HUES6 (cell line): ENCODE results near the gene AVP.
"Not testable (repeated sequence)": the region's sequence is repeated elsewhere in the genome, so short reads cannot be mapped to it uniquely, and the experiment has no call there.

Source experiments
- H3K27ac ChIP-seq: 2 replicates; pipeline ENCODE4 v1.7.0; 2013; ENCODE audit warnings: low read depth, mild to moderate bottlenecking, low read length, inconsistent platforms
- H3K27me3 ChIP-seq: 2 replicates; pipeline ENCODE4 v1.6.1; 2013; ENCODE audit warnings: low read length; ENCODE audit not compliant: control insufficient read depth, insufficient read depth
- H3K36me3 ChIP-seq: 2 replicates; pipeline ENCODE4 v1.6.1; 2013; ENCODE audit warnings: low read length; ENCODE audit not compliant: control insufficient read depth, insufficient read depth
- H3K4me1 ChIP-seq: 2 replicates; pipeline ENCODE4 v1.6.1; 2013; ENCODE audit warnings: low read length; ENCODE audit not compliant: control insufficient read depth, insufficient read depth
- H3K4me3 ChIP-seq: 2 replicates; pipeline ENCODE4 v1.5.1; 2013; ENCODE audit warnings: low read depth, low read length
- H3K9ac ChIP-seq: one replicate; pipeline ENCODE4 v1.6.1; 2013; ENCODE audit warnings: mild to moderate bottlenecking, low read length
- H3K9me3 ChIP-seq: 2 replicates; pipeline ENCODE4 v1.6.1; 2013; ENCODE audit warnings: low read depth, low read length; ENCODE audit not compliant: control insufficient read depth, insufficient read depth

AVP gene

GRCh38 chr20:3080939-3081388 lies 3.6 kb downstream of the AVP start:
- Histone ChIP-seq H3K9ac (no peak overlapping the region), H3K4me1 (peaks cover 10% of the 10 kb centered on the region; the same call in 1 of the 2 replicates), H3K36me3 (no peaks in the 10 kb centered on the region), H3K9me3 (no peaks in the 10 kb centered on the region), H3K27me3 (peaks cover 51% of the 10 kb centered on the region), H3K27ac (no peak overlapping the region), H3K4me3 (no peak overlapping the region)

GRCh38 chr20:3077618-3078134 lies 6.8 kb downstream of the AVP start:
- Histone ChIP-seq H3K4me3 (no peak overlapping the region), H3K9ac (no peak overlapping the region), H3K36me3 (no peaks in the 10 kb centered on the region), H3K27me3 (peaks cover 34% of the 10 kb centered on the region), H3K4me1 (peaks cover 3% of the 10 kb centered on the region), H3K27ac (no peak overlapping the region), H3K9me3 (no peaks in the 10 kb centered on the region; the same call in 1 of the 2 replicates)

- not testable (repeated sequence) for H3K4me3 ChIP-seq, H3K4me1 ChIP-seq, H3K9me3 ChIP-seq, H3K27ac ChIP-seq, H3K9ac ChIP-seq, H3K36me3 ChIP-seq
- peaks cover 32% of the 10 kb centered on the region for H3K27me3 ChIP-seq
Measured at GRCh38 chr20:3075315-3075714, 9.2 kb downstream of the AVP start.

- Histone ChIP-seq H3K4me3 (no peak overlapping the region), H3K36me3 (no peaks in the 10 kb centered on the region), H3K27ac (no peak overlapping the region), H3K9ac (no peak overlapping the region), H3K9me3 (no peaks in the 10 kb centered on the region; the same call in 1 of the 2 replicates), H3K4me1 (peaks cover 5% of the 10 kb centered on the region), H3K27me3 (peaks cover 32% of the 10 kb centered on the region)
Measured at GRCh38 chr20:3074812-3075211, 9.7 kb downstream of the AVP start.

GRCh38 chr20:3073251-3073643 lies 11.3 kb downstream of the AVP start:
- not testable (repeated sequence) for H3K4me1 ChIP-seq, H3K27ac ChIP-seq, H3K9me3 ChIP-seq, H3K4me3 ChIP-seq, H3K9ac ChIP-seq, H3K36me3 ChIP-seq
- peaks cover 28% of the 10 kb centered on the region for H3K27me3 ChIP-seq

GRCh38 chr20:3072530-3073250 lies 11.8 kb downstream of the AVP start:
- Histone ChIP-seq H3K4me1 (peaks cover 5% of the 10 kb centered on the region), H3K4me3 (peak overlapping the region; percentile 43; the same call in 1 of the 2 replicates), H3K27ac (no peak overlapping the region), H3K9ac (no peak overlapping the region), H3K27me3 (peaks cover 28% of the 10 kb centered on the region), H3K9me3 (no peaks in the 10 kb centered on the region; the same call in 1 of the 2 replicates), H3K36me3 (no peaks in the 10 kb centered on the region)

GRCh38 chr20:3071610-3072529 lies 12.7 kb downstream of the AVP start, which contains the start of gene OXT:
Gene OXT (plus strand): TSS chr20:3071620. CDS start chr20:3071656, 36 bp downstream.
- Histone ChIP-seq H3K27ac (no peak within 1 kb of the TSS), H3K36me3 (no peaks in the 10 kb centered on the region), H3K4me1 (peaks cover 5% of the 10 kb centered on the region), H3K4me3 (peak within 1 kb of the TSS; percentile 43), H3K27me3 (peaks cover 28% of the 10 kb centered on the region), H3K9ac (no peak within 1 kb of the TSS), H3K9me3 (no peaks in the 10 kb centered on the region; the same call in 1 of the 2 replicates)

GRCh38 chr20:3071266-3071609 lies 13.3 kb downstream of the AVP start:
- no peak overlapping the region for H3K9ac ChIP-seq
- peaks cover 5% of the 10 kb centered on the region for H3K4me1 ChIP-seq
- H3K36me3 ChIP-seq = no peaks in the 10 kb centered on the region
- no peak overlapping the region for H3K27ac ChIP-seq
- H3K27me3 ChIP-seq = peaks cover 28% of the 10 kb centered on the region
- peak overlapping the region; percentile 43; the same call in 1 of the 2 replicates for H3K4me3 ChIP-seq
- H3K9me3 ChIP-seq = no peaks in the 10 kb centered on the region; the same call in 1 of the 2 replicates

GRCh38 chr20:3070725-3071124 lies 13.8 kb downstream of the AVP start:
- Histone ChIP-seq H3K9ac (no peak overlapping the region), H3K9me3 (no peaks in the 10 kb centered on the region; the same call in 1 of the 2 replicates), H3K27me3 (peaks cover 28% of the 10 kb centered on the region), H3K36me3 (no peaks in the 10 kb centered on the region), H3K4me1 (peaks cover 5% of the 10 kb centered on the region), H3K4me3 (no peak overlapping the region), H3K27ac (no peak overlapping the region)

- H3K36me3 ChIP-seq = no peaks in the 10 kb centered on the region
- no peak overlapping the region for H3K27ac ChIP-seq
- no peak overlapping the region for H3K4me3 ChIP-seq
- peaks cover 5% of the 10 kb centered on the region for H3K4me1 ChIP-seq
- H3K9me3 ChIP-seq = no peaks in the 10 kb centered on the region; the same call in 1 of the 2 replicates
- peaks cover 28% of the 10 kb centered on the region for H3K27me3 ChIP-seq
- H3K9ac ChIP-seq = no peak overlapping the region
Measured at GRCh38 chr20:3068986-3069900, 15.3 kb downstream of the AVP start.
